Mesenchymal stem cell (in vitro differentiated cells and primary cell): ENCODE data around the gene RAE1.

Experiments
- DNase-seq: peaks from one replicate; pipeline ENCODE4 v3.0.0-alpha.2; 2013
- H2AFZ ChIP-seq: one replicate; pipeline ENCODE4 v1.6.1; 2013; ENCODE audit warnings: low read depth, mild to moderate bottlenecking, control low read depth, inconsistent platforms, low read length, moderate library complexity
- H2AK5ac ChIP-seq: 2 replicates; pipeline ENCODE4 v1.6.1; 2013; ENCODE audit warnings: low read length, moderate library complexity, mild to moderate bottlenecking, inconsistent platforms; ENCODE audit not compliant: severe bottlenecking
- H2BK120ac ChIP-seq: one replicate; pipeline ENCODE4 v1.6.1; 2013; ENCODE audit warnings: low read depth, mild to moderate bottlenecking, inconsistent platforms, low read length, moderate library complexity
- H2BK12ac ChIP-seq, 2 experiments: one replicate each; pipeline ENCODE4 v1.6.1; 2013; ENCODE audit warnings: inconsistent platforms in 2 of 2, low read length in 2 of 2, mild to moderate bottlenecking in 2 of 2, moderate library complexity in 2 of 2, control low read depth in 1 of 2
- H2BK15ac ChIP-seq: one replicate; pipeline ENCODE4 v1.6.1; 2013; ENCODE audit warnings: mild to moderate bottlenecking, low read depth, inconsistent platforms; ENCODE audit not compliant: poor library complexity, severe bottlenecking
- H2BK5ac ChIP-seq: 2 replicates; pipeline ENCODE4 v1.6.1; 2013; ENCODE audit warnings: low read depth, mild to moderate bottlenecking, low read length, control low read depth, inconsistent platforms; ENCODE audit not compliant: poor library complexity, severe bottlenecking
- H3K14ac ChIP-seq, 2 experiments: one replicate each; pipeline ENCODE4 v1.6.1; 2013; ENCODE audit warnings: inconsistent platforms in 2 of 2, low read length in 2 of 2, control low read depth in 1 of 2, mild to moderate bottlenecking in 1 of 2, moderate library complexity in 1 of 2
- H3K18ac ChIP-seq, 2 experiments: one replicate each; pipeline ENCODE4 v1.6.1; 2013; ENCODE audit warnings: inconsistent platforms in 2 of 2, low read length in 2 of 2, control low read depth in 1 of 2, low read depth in 1 of 2, mild to moderate bottlenecking in 1 of 2
- H3K23ac ChIP-seq, 2 experiments: one replicate each; pipeline ENCODE4 v1.6.1; 2013; ENCODE audit warnings: inconsistent platforms in 2 of 2, low read length in 2 of 2, mild to moderate bottlenecking in 2 of 2, moderate library complexity in 2 of 2, control low read depth in 1 of 2
- H3K27ac ChIP-seq: 2 replicates; pipeline ENCODE4 v1.5.1; 2013; ENCODE audit warnings: mild to moderate bottlenecking, moderate library complexity, low read length, control low read depth, inconsistent platforms; ENCODE audit not compliant: poor library complexity, severe bottlenecking
- H3K27me3 ChIP-seq, 2 experiments: 2 replicates each; pipeline versions ENCODE4 v1.6.1 to v1.7.0; 2013; ENCODE audit warnings: low read length in 2 of 2, mild to moderate bottlenecking in 2 of 2, moderate library complexity in 2 of 2, control low read depth in 1 of 2, inconsistent platforms in 1 of 2; ENCODE audit not compliant: control insufficient read depth in 1 of 2, insufficient read depth in 1 of 2
- H3K36me3 ChIP-seq, 2 experiments: 2 replicates each; pipeline versions ENCODE4 v1.6.1 to v1.7.0; 2013; ENCODE audit warnings: low read length in 2 of 2, control low read depth in 1 of 2, inconsistent platforms in 1 of 2, low read depth in 1 of 2, mild to moderate bottlenecking in 1 of 2; ENCODE audit not compliant: insufficient read depth in 2 of 2, control insufficient read depth in 1 of 2
- H3K4ac ChIP-seq, 2 experiments: one replicate each; pipeline ENCODE4 v1.6.1; 2013; ENCODE audit warnings: inconsistent platforms in 2 of 2, low read length in 2 of 2, mild to moderate bottlenecking in 2 of 2, moderate library complexity in 2 of 2, control low read depth in 1 of 2, low read depth in 1 of 2
- H3K4me1 ChIP-seq: 2 replicates; pipeline ENCODE4 v1.6.1; 2013; ENCODE audit warnings: low read depth, low read length, control low read depth; ENCODE audit not compliant: control insufficient read depth, insufficient read depth
- H3K4me2 ChIP-seq: 2 replicates; pipeline ENCODE4 v1.6.1; 2013; ENCODE audit warnings: low read length, mild to moderate bottlenecking, inconsistent platforms; ENCODE audit not compliant: poor library complexity, severe bottlenecking
- H3K4me3 ChIP-seq, 2 experiments: 2 replicates each; pipeline versions ENCODE4 v1.5.1 to v1.7.0; 2013; ENCODE audit warnings: low read length in 2 of 2, mild to moderate bottlenecking in 2 of 2, control low read depth in 1 of 2, low read depth in 1 of 2; ENCODE audit not compliant: insufficient read depth in 1 of 2
- H3K79me1 ChIP-seq: replicated peaks from 2 replicates; pipeline ENCODE4 v1.6.1; 2013; ENCODE audit warnings: mild to moderate bottlenecking, control low read depth, low read length, inconsistent platforms; ENCODE audit not compliant: poor library complexity, severe bottlenecking
- H3K9ac ChIP-seq: 2 replicates; pipeline ENCODE4 v1.7.0; 2013; ENCODE audit warnings: mild to moderate bottlenecking, low read length, moderate library complexity
- H3K9me3 ChIP-seq: 2 replicates; pipeline ENCODE4 v1.7.0; 2013; ENCODE audit warnings: mild to moderate bottlenecking, low read length; ENCODE audit not compliant: control insufficient read depth
- H4K8ac ChIP-seq: one replicate; pipeline ENCODE4 v1.6.1; 2013; ENCODE audit warnings: inconsistent platforms, mild to moderate bottlenecking, low read length, moderate library complexity
- H4K91ac ChIP-seq: one replicate; pipeline ENCODE4 v1.6.1; 2013; ENCODE audit warnings: mild to moderate bottlenecking, low read length, inconsistent platforms
- WGBS: methylation state at CpG from one replicate; pipeline ENCODE4 v1.1.7; 2013; ENCODE audit warnings: mixed read lengths; 5-methylcytosine and 5-hydroxymethylcytosine counted together

The RAE1 gene

GRCh38 chr20:57395111-57395966, 44.3 kb downstream of the RAE1 start:
- Histone ChIP-seq H3K4ac (no peak overlapping the region), H3K79me1 (peaks cover 34% of the 10 kb centered on the region), H4K8ac (peak overlapping the region; percentile 8), H2BK15ac (no peak overlapping the region), H3K18ac (no peak overlapping the region), H4K91ac (no peak overlapping the region), H2AFZ (no peak overlapping the region), H3K9me3 (no peaks in the 10 kb centered on the region), H2BK12ac (no peak overlapping the region), H3K4me3 (peak overlapping the region in 1 of 2 experiments; percentile 26), H3K23ac (no peak overlapping the region), H3K27ac (peak overlapping the region; percentile 44), H3K14ac (peak overlapping the region in 1 of 2 experiments; percentile 41), H2BK120ac (no peak overlapping the region), H3K4me2 (peak overlapping the region; percentile 40), H2AK5ac (peak overlapping the region; percentile 75), H3K4me1 (peaks cover 75% of the 10 kb centered on the region), H2BK5ac (no peak overlapping the region), H3K36me3 (peaks cover 32 to 73% of the 10 kb centered on the region in 2 experiments), H3K27me3 (no peaks in the 10 kb centered on the region), H3K9ac (peak overlapping the region; percentile 88)
- 79% methylated on average over 31 of the region's 31 CpGs for WGBS
- DNase-seq, result no peak

GRCh38 chr20:57396212-57396983, 45.3 kb downstream of the RAE1 start:
- Histone ChIP-seq H4K91ac (no peak overlapping the region), H3K18ac (no peak overlapping the region), H3K9ac (peak overlapping the region; percentile 88), H3K79me1 (peaks cover 36% of the 10 kb centered on the region), H3K4me1 (peaks cover 83% of the 10 kb centered on the region), H2BK15ac (no peak overlapping the region), H2BK12ac (no peak overlapping the region), H3K27me3 (no peaks in the 10 kb centered on the region), H3K23ac (no peak overlapping the region), H3K4me3 (peak overlapping the region in 1 of 2 experiments; percentile 26), H3K4me2 (no peak overlapping the region), H3K27ac (peak overlapping the region; percentile 30), H3K14ac (no peak overlapping the region), H3K36me3 (peaks cover 33 to 84% of the 10 kb centered on the region in 2 experiments), H4K8ac (no peak overlapping the region), H2AFZ (no peak overlapping the region), H3K4ac (no peak overlapping the region), H3K9me3 (no peaks in the 10 kb centered on the region), H2BK5ac (no peak overlapping the region), H2AK5ac (peak overlapping the region; percentile 85), H2BK120ac (no peak overlapping the region)
- 99% methylated on average over 15 of the region's 16 CpGs for WGBS
- no peak for DNase-seq

- H3K14ac ChIP-seq, result no peak overlapping the region
- H2BK12ac ChIP-seq, result no peak overlapping the region
- H3K23ac ChIP-seq, result no peak overlapping the region
- H3K4me1 ChIP-seq, result peaks cover 86% of the 10 kb centered on the region
- H3K9me3 ChIP-seq, result no peaks in the 10 kb centered on the region
- H3K36me3 ChIP-seq, result peaks cover 33 to 90% of the 10 kb centered on the region in 2 experiments
- H4K91ac ChIP-seq, result no peak overlapping the region
- DNase-seq, result no peak
- peaks cover 41% of the 10 kb centered on the region for H3K79me1 ChIP-seq
- H3K4ac ChIP-seq, result no peak overlapping the region
- H2BK5ac ChIP-seq, result no peak overlapping the region
- H3K4me2 ChIP-seq, result no peak overlapping the region
- no peak overlapping the region for H3K4me3 ChIP-seq
- no peak overlapping the region for H2BK120ac ChIP-seq
- no peak overlapping the region for H2BK15ac ChIP-seq
- 83% methylated on average over 16 of the region's 16 CpGs for WGBS
- no peak overlapping the region for H2AFZ ChIP-seq
- H3K18ac ChIP-seq, result no peak overlapping the region
- no peak overlapping the region for H3K9ac ChIP-seq
- H2AK5ac ChIP-seq, result peak overlapping the region; percentile 36
- no peaks in the 10 kb centered on the region for H3K27me3 ChIP-seq
- H4K8ac ChIP-seq, result no peak overlapping the region
- H3K27ac ChIP-seq, result no peak overlapping the region
These were observed 46.1 kb downstream of the RAE1 start for GRCh38 chr20:57396984-57397692.
